Measurements from ENCODE around the gene AEBP2.
A peak's percentile ranks its signal among the peaks of the same experiment; 100 is the strongest.
"Not testable (repeated sequence)": the region's sequence is repeated elsewhere in the genome, so short reads cannot be mapped to it uniquely, and the experiment has no call there.

Gene AEBP2

DNA sequence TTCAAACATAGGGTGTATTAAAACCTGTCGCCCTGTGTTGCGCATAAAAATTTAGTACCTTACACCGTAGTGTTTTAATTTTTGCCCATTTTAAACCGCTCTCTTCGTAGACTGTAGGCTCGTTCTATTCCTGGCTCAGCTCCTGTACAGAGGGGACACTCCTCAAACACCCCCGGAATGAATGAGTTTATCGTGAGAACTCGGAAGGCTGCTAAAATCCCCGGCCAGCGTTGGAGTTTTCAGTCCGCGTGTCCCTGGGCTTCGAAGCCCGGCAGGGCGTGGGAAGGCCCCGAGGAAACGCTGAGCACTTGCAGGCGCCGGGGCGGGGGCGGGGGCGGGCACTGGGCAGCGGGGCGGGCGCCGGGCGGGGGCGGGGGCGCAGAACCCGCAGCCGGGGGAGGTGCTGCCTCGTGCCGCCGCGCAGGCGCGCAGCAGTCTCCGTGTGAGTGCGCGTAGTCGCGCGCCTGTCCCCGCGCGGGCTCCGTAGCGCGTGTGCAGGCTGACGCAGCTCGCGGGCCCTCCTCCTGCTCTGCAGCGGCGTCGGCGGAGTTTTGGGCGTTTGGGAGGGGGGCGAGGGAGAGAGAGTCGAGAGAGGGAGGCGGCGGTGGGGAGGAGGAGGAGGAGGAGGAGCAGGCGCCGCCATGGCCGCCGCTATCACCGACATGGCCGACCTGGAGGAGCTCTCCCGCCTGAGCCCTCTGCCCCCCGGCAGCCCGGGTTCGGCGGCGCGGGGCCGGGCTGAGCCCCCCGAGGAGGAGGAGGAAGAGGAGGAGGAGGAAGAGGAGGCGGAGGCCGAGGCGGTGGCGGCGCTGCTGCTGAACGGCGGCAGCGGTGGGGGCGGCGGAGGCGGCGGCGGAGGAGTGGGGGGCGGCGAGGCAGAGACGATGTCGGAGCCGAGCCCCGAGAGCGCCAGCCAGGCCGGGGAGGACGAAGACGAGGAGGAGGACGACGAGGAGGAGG lies at the start of gene AEBP2:
AEBP2 (plus strand) TSS at position 434 of the 960 bp plus-strand sequence; CDS start at position 642, 208 bp downstream.
- DNase-seq (ENCODE audit: low read depth in 2 of 2) = peak; percentile 89 to 92

DNA sequence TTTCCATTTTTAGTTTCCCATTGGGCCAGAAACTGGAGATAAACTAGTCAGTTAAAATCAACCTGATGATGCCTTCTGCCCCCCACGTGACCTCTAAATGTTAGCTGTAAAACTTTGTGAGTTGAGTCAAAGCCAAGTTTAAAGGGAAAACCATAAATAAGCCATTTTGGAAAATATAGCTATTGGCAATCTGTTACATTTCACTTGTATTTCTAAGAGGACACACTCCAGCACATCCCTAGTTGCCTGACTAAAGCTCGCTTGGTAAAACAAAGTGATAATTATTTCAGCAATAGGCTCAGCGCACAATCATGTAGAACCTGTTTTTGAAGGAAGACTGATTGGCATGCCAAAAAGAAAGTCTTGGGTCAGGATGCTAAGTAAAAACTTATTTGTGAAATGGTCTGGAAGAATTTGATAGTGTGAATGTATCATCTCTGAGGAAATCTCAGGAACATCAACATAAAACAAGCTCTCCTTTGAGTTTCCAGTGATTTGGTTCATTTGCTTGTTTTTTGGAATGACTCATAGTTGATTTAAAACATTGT lies 49.2 kb upstream of the AEBP2 start:
- DNase-seq (ENCODE audit: low read depth in 2 of 2) = no peak

GRCh38 chr12:19392644-19393043 lies 46.6 kb upstream of the AEBP2 start:
- not testable (repeated sequence) for DNase-seq (ENCODE audit: low read depth in 2 of 2)

- DNase-seq (ENCODE audit: low read depth in 2 of 2) = no peak
Observed at GRCh38 chr12:19394385-19394784, 44.9 kb upstream of the AEBP2 start.

DNA sequence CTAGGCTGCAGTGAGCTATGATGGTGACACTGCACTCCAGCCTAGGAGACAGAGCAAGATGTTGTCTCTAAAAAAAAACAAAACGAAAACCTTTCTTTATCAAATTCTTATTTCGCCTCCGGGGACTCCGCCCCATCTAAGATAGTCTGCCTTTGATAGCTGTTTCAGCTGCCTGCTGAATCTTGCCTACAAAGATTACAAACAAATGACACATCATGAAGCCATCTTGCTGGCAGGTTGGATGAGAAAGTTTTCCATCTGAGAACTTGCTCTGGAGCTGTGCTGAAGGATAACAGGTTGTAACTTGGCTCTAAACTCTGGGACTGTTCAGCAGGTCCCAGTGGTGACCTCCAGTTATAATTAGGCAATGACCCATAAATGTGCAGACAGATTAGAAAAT lies 41.8 kb upstream of the AEBP2 start:
- DNase-seq (ENCODE audit: low read depth in 2 of 2) = no peak

- DNase-seq (ENCODE audit: low read depth in 2 of 2) = no peak
Observed at GRCh38 chr12:19398376-19399363, 40.6 kb upstream of the AEBP2 start.

DNA sequence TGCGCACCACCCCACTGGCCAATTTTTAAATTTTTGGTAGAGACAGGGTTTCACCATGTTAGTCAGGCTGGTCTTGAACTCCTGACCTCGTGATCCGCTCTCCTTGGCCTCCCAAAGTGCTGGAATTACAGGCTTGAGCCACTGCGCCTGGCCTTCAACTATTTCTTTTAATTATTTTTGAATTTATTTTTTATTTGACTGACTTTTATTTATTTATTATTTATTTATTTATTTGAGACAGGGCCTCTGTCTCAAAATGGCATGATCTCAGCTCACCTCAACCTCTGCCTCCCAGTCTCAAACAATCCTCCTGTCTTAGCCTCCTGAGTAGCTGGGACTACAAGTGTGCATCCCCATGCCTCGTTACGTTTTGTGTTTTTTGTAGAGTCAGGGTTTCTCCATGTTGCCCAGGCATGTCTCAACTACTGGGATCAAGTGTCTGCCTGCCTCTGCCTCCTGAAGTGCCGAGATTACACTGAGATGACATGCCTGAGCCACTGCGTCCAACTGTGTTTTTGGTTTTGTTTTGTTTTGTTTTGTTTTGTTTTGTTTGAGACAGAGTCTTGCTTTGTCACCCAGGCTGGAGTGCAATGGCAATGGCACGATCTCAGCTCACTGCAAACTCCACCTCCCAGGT lies 38.5 kb upstream of the AEBP2 start:
- not testable (repeated sequence) for DNase-seq (ENCODE audit: low read depth in 2 of 2)

GRCh38 chr12:19402211-19402610 lies 37.1 kb upstream of the AEBP2 start:
- DNase-seq (ENCODE audit: low read depth in 2 of 2) = no peak

DNA sequence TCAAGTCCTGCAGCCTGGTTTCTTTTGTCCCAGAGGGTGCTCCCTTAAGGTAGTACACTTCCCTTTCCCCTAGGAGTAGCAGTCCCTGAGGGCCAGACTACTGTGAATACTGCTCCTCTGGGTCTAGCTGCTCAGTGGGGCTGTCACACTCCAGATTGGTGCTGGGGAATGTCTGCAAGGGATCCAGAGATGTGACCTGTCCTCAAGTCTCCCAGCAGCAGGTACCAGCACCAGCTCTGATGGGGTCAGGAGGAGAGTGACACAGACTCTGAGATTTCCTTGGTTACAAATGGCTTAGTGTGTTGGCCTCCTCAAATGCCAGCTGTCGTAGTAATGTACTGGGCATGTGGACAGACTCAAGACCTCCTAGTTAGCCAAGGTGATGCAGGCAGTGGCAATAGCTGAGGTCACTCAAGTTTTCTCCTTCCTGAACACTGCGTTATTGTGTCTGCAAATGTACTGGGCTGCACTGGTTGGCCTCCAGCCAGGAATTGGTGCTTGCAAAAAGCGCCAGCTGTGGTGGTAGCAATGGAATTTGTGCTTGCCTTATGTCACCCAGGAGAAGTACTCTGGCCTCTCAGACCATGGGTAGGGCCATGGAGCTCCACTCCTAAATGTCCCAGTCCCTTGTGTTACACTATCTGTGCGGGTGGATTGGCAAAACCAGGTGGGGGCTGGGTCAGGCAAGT lies 36.4 kb upstream of the AEBP2 start:
- DNase-seq (ENCODE audit: low read depth in 2 of 2) = no peak

- peak; percentile 8 to 9 for DNase-seq (ENCODE audit: low read depth in 2 of 2)
Observed at GRCh38 chr12:19404242-19404880, 34.9 kb upstream of the AEBP2 start.

GRCh38 chr12:19409376-19409775 lies 29.9 kb upstream of the AEBP2 start:
- no peak for DNase-seq (ENCODE audit: low read depth in 2 of 2)

DNA sequence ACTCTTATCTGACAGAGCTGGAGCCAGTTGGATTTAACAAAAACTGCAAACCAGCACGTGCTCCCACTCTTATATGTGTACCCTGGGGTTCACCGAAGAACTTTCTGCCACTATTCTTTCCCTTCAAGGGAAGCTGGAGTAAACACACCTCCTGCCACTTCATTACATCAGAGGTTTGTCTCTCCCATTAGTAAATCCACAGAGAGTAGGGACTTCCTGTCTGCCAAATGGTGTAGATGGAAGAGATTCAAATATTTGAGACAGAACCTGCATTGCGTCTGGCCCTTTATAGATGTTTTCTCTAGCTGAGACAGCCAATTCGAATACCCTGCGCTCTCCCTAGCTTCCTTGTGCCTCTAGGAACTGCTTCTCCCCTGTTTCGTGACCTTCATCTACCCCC lies 29.1 kb upstream of the AEBP2 start:
- DNase-seq (ENCODE audit: low read depth in 2 of 2) = no peak

- no peak for DNase-seq (ENCODE audit: low read depth in 2 of 2)
Observed at GRCh38 chr12:19410629-19411185, 28.6 kb upstream of the AEBP2 start.

DNA sequence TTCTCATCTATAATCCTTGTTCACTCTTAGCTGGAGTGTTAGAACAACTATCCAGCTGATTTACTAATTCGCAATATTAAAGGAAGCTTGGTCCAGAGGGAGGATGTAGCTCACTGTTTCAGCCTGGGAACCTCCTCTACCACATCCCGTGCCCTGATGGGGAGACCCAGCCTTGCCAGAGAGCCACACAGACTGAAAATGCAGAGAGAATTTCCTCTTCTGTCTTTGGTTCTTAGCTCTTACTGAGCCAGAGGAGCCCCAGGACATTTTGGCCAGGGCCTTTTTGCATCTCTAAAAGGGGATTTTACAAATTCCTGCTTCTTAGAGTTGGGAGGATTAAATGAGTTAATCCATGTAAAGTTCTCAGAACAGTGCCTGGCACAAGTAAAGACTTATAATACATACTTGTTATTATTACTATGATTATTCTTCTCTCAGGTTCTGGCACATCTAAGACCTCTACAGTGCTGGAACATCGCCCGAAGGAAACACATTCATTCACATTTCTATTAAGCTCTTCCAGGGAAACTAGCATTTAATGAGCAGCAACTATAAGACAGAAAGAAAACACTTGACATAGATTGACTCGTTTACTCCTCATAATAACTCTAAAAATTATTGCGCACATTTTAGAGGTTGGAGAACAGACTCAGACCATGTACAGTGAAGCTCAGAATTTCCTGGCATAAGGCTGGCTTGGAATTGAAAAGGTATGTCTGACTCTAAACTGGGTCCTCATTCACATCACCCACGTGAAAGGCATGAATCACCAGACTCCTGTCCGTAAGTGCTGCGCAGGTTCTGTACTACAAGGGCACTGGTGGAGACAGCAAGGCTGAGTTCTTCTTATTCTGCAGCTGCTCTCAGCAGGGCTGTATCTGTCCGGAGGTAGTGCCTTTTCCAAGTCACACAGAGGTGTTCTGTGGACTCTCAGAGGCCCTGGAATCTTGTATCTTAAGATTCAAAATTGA lies 27.8 kb upstream of the AEBP2 start:
- DNase-seq (ENCODE audit: low read depth in 2 of 2) = no peak

GRCh38 chr12:19412844-19413243 lies 26.4 kb upstream of the AEBP2 start:
- no peak for DNase-seq (ENCODE audit: low read depth in 2 of 2)

DNA sequence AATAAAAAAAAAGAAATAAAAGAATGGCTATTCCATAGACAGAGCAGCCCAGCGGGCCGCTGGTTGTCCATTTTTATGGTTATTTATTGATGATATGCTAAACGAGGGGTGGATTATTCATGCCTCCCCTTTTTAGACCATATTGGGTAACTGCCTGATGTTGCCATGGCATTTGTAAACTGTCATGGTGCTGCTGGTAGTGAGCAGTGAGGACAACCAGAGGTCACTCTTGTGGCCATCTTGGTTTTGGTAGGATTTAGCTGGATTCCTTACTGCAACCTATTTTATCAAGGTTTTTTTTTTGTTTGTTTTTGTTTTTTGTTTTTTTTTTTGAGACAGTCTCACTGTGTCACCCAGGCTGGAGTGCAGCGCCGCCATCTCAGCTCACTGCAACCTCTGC lies 25.7 kb upstream of the AEBP2 start:
- not testable (repeated sequence) for DNase-seq (ENCODE audit: low read depth in 2 of 2)

- DNase-seq (ENCODE audit: low read depth in 2 of 2) = no peak
Observed at GRCh38 chr12:19415563-19415962, 23.7 kb upstream of the AEBP2 start.

DNA sequence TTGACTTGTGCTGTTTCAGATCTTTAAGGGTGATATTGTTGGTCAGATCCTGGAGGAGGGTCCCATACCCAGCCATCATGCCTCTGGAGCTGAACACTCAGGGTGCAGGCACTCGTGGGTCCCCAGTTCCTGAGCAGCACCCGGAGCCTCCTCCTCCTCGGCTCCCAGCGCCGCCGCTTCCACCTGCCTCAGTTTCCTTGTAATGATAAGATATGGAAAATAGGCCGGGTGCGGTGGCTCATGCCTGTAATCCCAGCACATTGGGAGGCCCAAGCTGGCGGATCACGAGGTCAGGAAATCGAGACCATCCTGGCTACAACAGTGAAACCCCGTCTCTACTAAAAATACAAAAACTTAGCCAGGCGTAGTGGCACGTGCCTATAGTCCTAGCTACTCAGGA lies 20.2 kb upstream of the AEBP2 start:
- no peak for DNase-seq (ENCODE audit: low read depth in 2 of 2)

Measured in stimulated activated CD8-positive, alpha-beta memory T cell treated with anti-CD3 and anti-CD28 coated beads, Interleukin-7, amount 100 ng/mL, for 4 hours (primary cell).